WTC11 (cell line): ENCODE measurements around the gene DCAF15. TPM values are rescaled to one million over a fixed set of nuclear protein-coding genes. Genes with fewer than 3 reads are reported as not detected.

Experiments
- ATAC-seq: fragments of 200-7000 bp; cut with Tn5 transposase; 2 replicates; pipeline ENCODE4 v1.10.0; 2021; ENCODE audit warnings: mild to moderate bottlenecking, moderate library complexity
- CTCF ChIA-PET: fragments of 300-600 bp; sonication (Branson Sonifier 250); formaldehyde crosslinking; loops from one replicate; lab custom pipeline; 2021; ENCODE audit warnings: antibody characterized with exemption; lab: Charles Lee
- POLR2A ChIA-PET: fragments of 350-600 bp; sonication (Branson Sonifier 250); formaldehyde crosslinking; loops from one replicate; lab custom pipeline; 2021; ENCODE audit warnings: antibody characterized with exemption; lab: Charles Lee
- DNase-seq: peaks from one replicate; pipeline ENCODE4 v3.0.0; 2021; ENCODE audit warnings: low spot score
- H3K27ac Mint-ChIP-seq: 2 replicates; pipeline ENCODE4 v1.8.0; 2021; ENCODE audit warnings: mixed read lengths
- H3K27me3 Mint-ChIP-seq: 2 replicates; pipeline ENCODE4 v1.8.0; 2021; ENCODE audit warnings: low read depth, mild to moderate bottlenecking, moderate library complexity, mixed read lengths
- H3K36me3 Mint-ChIP-seq: 2 replicates; pipeline ENCODE4 v1.8.0; 2021; ENCODE audit warnings: mixed read lengths
- H3K4me1 Mint-ChIP-seq: 2 replicates; pipeline ENCODE4 v1.8.0; 2022; ENCODE audit warnings: mixed read lengths
- H3K4me3 Mint-ChIP-seq: 2 replicates; pipeline ENCODE4 v1.8.0; 2021; ENCODE audit warnings: mild to moderate bottlenecking, moderate library complexity, mixed read lengths
- H3K9me3 Mint-ChIP-seq: 2 replicates; pipeline ENCODE4 v1.8.0; 2021; ENCODE audit warnings: mixed read lengths
- AFF4 ChIP-seq: sonication (generic); formaldehyde crosslinking; IDR thresholded peaks from 2 replicates; pipeline ENCODE4 v1.8.1; 2023; ENCODE audit warnings: mild to moderate bottlenecking, missing genetic modification reagents, borderline replicate concordance
- CDX4 ChIP-seq: fragments of 250-450 bp; sonication (Bioruptor Pico); IDR thresholded peaks from 2 replicates; pipeline ENCODE4 v1.9.0; 2021; ENCODE audit warnings: moderate library complexity, mild to moderate bottlenecking, inconsistent platforms, borderline replicate concordance
- CTCF ChIP-seq: fragments of 200-600 bp; IDR thresholded peaks from 2 replicates; pipeline ENCODE4 v1.8.0; 2022; ENCODE audit warnings: antibody characterized with exemption
- ELF4 ChIP-seq: sonication (generic); formaldehyde crosslinking; IDR thresholded peaks from 2 replicates; pipeline ENCODE4 v1.8.1; 2022; ENCODE audit warnings: low read depth, mild to moderate bottlenecking, moderate library complexity, missing genetic modification reagents
- MAX ChIP-seq: sonication (generic); formaldehyde crosslinking; IDR thresholded peaks from 2 replicates; pipeline ENCODE4 v1.8.0; 2022; ENCODE audit warnings: mild to moderate bottlenecking, missing genetic modification reagents
- SMAD3 ChIP-seq: sonication (generic); formaldehyde crosslinking; IDR thresholded peaks from 2 replicates; pipeline ENCODE4 v1.8.0; 2022; ENCODE audit warnings: missing genetic modification reagents, mild to moderate bottlenecking, borderline replicate concordance
- SP1 ChIP-seq: sonication (generic); formaldehyde crosslinking; conservative IDR thresholded peaks from 2 replicates; pipeline ENCODE4 v1.8.1; 2022; ENCODE audit warnings: missing genetic modification reagents
- TP53 ChIP-seq: sonication (generic); formaldehyde crosslinking; IDR thresholded peaks from 2 replicates; pipeline ENCODE4 v1.8.1; 2023; ENCODE audit warnings: mild to moderate bottlenecking, missing genetic modification reagents
- USF2 ChIP-seq: sonication (generic); formaldehyde crosslinking; IDR thresholded peaks from 2 replicates; pipeline ENCODE4 v1.8.1; 2023; ENCODE audit warnings: mild to moderate bottlenecking, missing genetic modification reagents, moderate library complexity
- ZBTB21 ChIP-seq: sonication (generic); formaldehyde crosslinking; IDR thresholded peaks from 2 replicates; pipeline ENCODE4 v1.8.1; 2023; ENCODE audit warnings: mild to moderate bottlenecking, missing genetic modification reagents, borderline replicate concordance
- ZNF425 ChIP-seq: fragments of 250-450 bp; sonication (Bioruptor Pico); conservative IDR thresholded peaks from 2 replicates; pipeline ENCODE4 v1.9.0; 2021; ENCODE audit warnings: mild to moderate bottlenecking
- total RNA-seq: library from RNA; stranded (reverse); gene quantifications from 3 replicates; pipeline ENCODE4 v1.2.3, GENCODE V29; 2021

Gene DCAF15
- total RNA-seq, 1 experiment from 2014 or later = 82.9 TPM

- peaks cover 3% of the 10 kb centered on the region; the same call in 1 of the 2 replicates for H3K36me3 Mint-ChIP-seq
- POLR2A ChIA-PET = interaction anchor here (0.6 to 1.9 kb wide), 14 partner anchors 8 to 385 kb away, joined by 3 to 16 read pairs (median 4); partner anchors contain the start of genes IL27RA and RFX1
- no peaks in the 10 kb centered on the region; the same call in 1 of the 2 replicates for H3K27me3 Mint-ChIP-seq
- no peaks in the 10 kb centered on the region for H3K9me3 Mint-ChIP-seq
- H3K4me3 Mint-ChIP-seq = peak overlapping the region; percentile 57
- H3K4me1 Mint-ChIP-seq = peaks cover 23% of the 10 kb centered on the region
- H3K27ac Mint-ChIP-seq = peak overlapping the region; percentile 27; the same call in 1 of the 2 replicates
- DNase-seq (peak; percentile 99), ATAC-seq (peak; percentile 93)
- TF ChIP-seq ELF4 = no peak
- no peak for TF ChIP-seq AFF4
- peak; percentile 68 for TF ChIP-seq SP1 (CRISPR knock-in tag)
- no peak for TF ChIP-seq ZBTB21 (CRISPR knock-in tag)
- CTCF ChIA-PET = interaction anchor here (0.6 to 2.5 kb wide), 25 partner anchors 10 to 918 kb away, joined by 3 to 23 read pairs (median 6); partner anchors contain the start of genes DCAF15, IL27RA, MISP3 and PODNL1
Observed at GRCh38 chr19:13978351-13979243, 26.3 kb downstream of the DCAF15 start.

- DNase-seq (no peak), ATAC-seq (no peak)
- Mint-ChIP-seq H3K36me3 (peaks cover 3% of the 10 kb centered on the region; the same call in 1 of the 2 replicates), H3K4me1 (peaks cover 23% of the 10 kb centered on the region), H3K9me3 (no peaks in the 10 kb centered on the region), H3K27me3 (no peaks in the 10 kb centered on the region; the same call in 1 of the 2 replicates), H3K4me3 (peak overlapping the region; percentile 57), H3K27ac (no peak overlapping the region)
- TF ChIP-seq TP53 (CRISPR knock-in tag) = 0 out of 2 replicates have a peak, but pooled peaks have one; percentile 20
- no peak for TF ChIP-seq SMAD3 (CRISPR knock-in tag)
- CTCF ChIA-PET = interaction anchor here (0.6 to 2.5 kb wide), 14 partner anchors 9 to 93 kb away, joined by 3 to 23 read pairs (median 9); partner anchors contain the start of genes DCAF15, IL27RA, MISP3 and RFX1
- POLR2A ChIA-PET = interaction anchor here (0.6 to 1.9 kb wide), 11 partner anchors 9 to 271 kb away, joined by 3 to 16 read pairs (median 5); partner anchors contain the start of genes IL27RA and RFX1
Observed at GRCh38 chr19:13979244-13979615, 26.9 kb downstream of the DCAF15 start.

- POLR2A ChIA-PET = interaction anchor here (1.0 to 1.9 kb wide), 4 partner anchors 25 to 186 kb away, joined by 4 to 11 read pairs (median 6); partner anchors contain the start of gene RFX1
- Mint-ChIP-seq H3K36me3 (peaks cover 3% of the 10 kb centered on the region; the same call in 1 of the 2 replicates), H3K4me1 (peaks cover 24% of the 10 kb centered on the region)
- ATAC-seq (no peak), DNase-seq (no peak)
- TF ChIP-seq ZNF425 (CRISPR knock-in tag) = no peak
- TF ChIP-seq MAX (CRISPR knock-in tag) = no peak
- no peak for TF ChIP-seq CTCF
- TF ChIP-seq ZBTB21 (CRISPR knock-in tag) = no peak
- no peak for TF ChIP-seq USF2 (CRISPR knock-in tag)
- no peak for TF ChIP-seq CDX4 (CRISPR knock-in tag)
- TF ChIP-seq, all 79 proteins: peak for 0
- CTCF ChIA-PET = interaction anchor here (0.6 to 2.5 kb wide), 8 partner anchors 9 to 92 kb away, joined by 3 to 18 read pairs (median 12); partner anchors contain the start of genes DCAF15, IL27RA, MISP3 and RFX1
- peak overlapping the region; percentile 57 for H3K4me3 Mint-ChIP-seq
- H3K27ac Mint-ChIP-seq = no peak overlapping the region; the same call in 1 of the 2 replicates
- H3K9me3 Mint-ChIP-seq = no peaks in the 10 kb centered on the region
- no peaks in the 10 kb centered on the region; the same call in 1 of the 2 replicates for H3K27me3 Mint-ChIP-seq
Observed at GRCh38 chr19:13979686-13980085, 27.4 kb downstream of the DCAF15 start.
